B cell (primary cell): Measurements from ENCODE around the gene ZBED1. TPM values are rescaled to one million over a fixed set of nuclear protein-coding genes. Genes with fewer than 3 reads are reported as not detected.

Source experiments
- ATAC-seq: fragments of 200-7000 bp; cut with Tn5 transposase; one replicate; pipeline ENCODE4 v1.10.0; 2021; ENCODE audit warnings: low read depth, mild to moderate bottlenecking, moderate number of reproducible peaks, moderate library complexity
- CTCF ChIA-PET: fragments of 350-600 bp; sonication (Branson Sonifier 250); formaldehyde crosslinking; loops from one replicate; lab custom pipeline; 2021; ENCODE audit warnings: antibody characterized with exemption, inconsistent platforms; lab: Charles Lee
- POLR2A ChIA-PET: fragments of 350-600 bp; sonication (Branson Sonifier 250); formaldehyde crosslinking; loops from one replicate; lab custom pipeline; 2021; ENCODE audit warnings: antibody characterized with exemption; lab: Charles Lee
- DNase-seq: peaks from one replicate; pipeline ENCODE4 v3.0.0; 2013
- H2AFZ ChIP-seq: 2 replicates; pipeline ENCODE4 v1.6.1; 2012; ENCODE audit warnings: mild to moderate bottlenecking, low read depth, low read length; ENCODE audit not compliant: insufficient read depth, poor library complexity, severe bottlenecking
- H3K27ac ChIP-seq, 2 donors: 1 replicate in 1 of 2; 2 replicates in 1 of 2; pipeline ENCODE4 v1.5.1; 2012 to 2013; ENCODE audit warnings: low read length in 2 of 2, mild to moderate bottlenecking in 2 of 2, moderate library complexity in 1 of 2
- H3K27me3 ChIP-seq, 4 experiments: fragments of 200-600 bp in 1 of 4; sonication (generic) in 1 of 4; replicated peaks in 1 of 4; 1 replicate in 2 of 4; 2 replicates in 2 of 4; pipeline versions ENCODE4 v1.6.1 to v1.7.0; 2013 to 2016; ENCODE audit warnings: low read length in 3 of 4, mild to moderate bottlenecking in 2 of 4, mixed read lengths in 1 of 4, moderate library complexity in 1 of 4; ENCODE audit not compliant: insufficient read depth in 4 of 4, control insufficient read depth in 3 of 4; ENCODE audit errors: control extremely low read depth in 1 of 4
- H3K36me3 ChIP-seq, 2 experiments: replicated peaks in 1 of 2; 1 replicate in 1 of 2; 2 replicates in 1 of 2; pipeline versions ENCODE4 v1.6.1 to v1.7.1; 2013; ENCODE audit warnings: low read length in 1 of 2; ENCODE audit not compliant: insufficient read depth in 2 of 2, control insufficient read depth in 1 of 2; ENCODE audit errors: control extremely low read depth in 1 of 2, extremely low read depth in 1 of 2
- H3K4me1 ChIP-seq, 2 donors: fragments of 200-600 bp in 1 of 2; sonication (generic) in 1 of 2; 1 replicate in 1 of 2; 2 replicates in 1 of 2; pipeline versions ENCODE4 v1.5.1 to v1.6.1; 2013 to 2017; ENCODE audit warnings: low read length in 2 of 2; ENCODE audit not compliant: control insufficient read depth in 2 of 2, insufficient read depth in 2 of 2
- H3K4me2 ChIP-seq: replicated peaks from 2 replicates; pipeline ENCODE3; 2012; ENCODE audit warnings: mild to moderate bottlenecking, low read depth, low read length; ENCODE audit not compliant: poor library complexity, severe bottlenecking
- H3K4me3 ChIP-seq, 5 experiments: fragments of 200-600 bp in 1 of 5; sonication (generic) in 1 of 5; 1 replicate in 3 of 5; 2 replicates in 2 of 5; pipeline versions ENCODE4 v1.5.1 to v1.7.0; 2011 to 2016; ENCODE audit warnings: low read length in 4 of 5, mild to moderate bottlenecking in 4 of 5, low read depth in 2 of 5, control low read depth in 1 of 5, moderate library complexity in 1 of 5; ENCODE audit not compliant: insufficient read depth in 1 of 5; ENCODE audit errors: control extremely low read depth in 1 of 5, extremely low read depth in 1 of 5
- H3K79me2 ChIP-seq: fragments of 200-600 bp; sonication (generic); one replicate; pipeline ENCODE4 v1.6.0; 2016; ENCODE audit warnings: low read length; ENCODE audit not compliant: control insufficient read depth, insufficient read depth
- H3K9ac ChIP-seq: fragments of 200-600 bp; sonication (generic); 2 replicates; pipeline ENCODE4 v1.6.1; 2017; ENCODE audit warnings: mild to moderate bottlenecking, low read length, moderate library complexity
- H3K9me3 ChIP-seq, 3 donors: one replicate each; pipeline versions ENCODE4 v1.6.1 to v1.7.1; 2013; ENCODE audit warnings: low read length in 2 of 3; ENCODE audit not compliant: control insufficient read depth in 2 of 3, insufficient read depth in 1 of 3; ENCODE audit errors: control extremely low read depth in 1 of 3
- H4K20me1 ChIP-seq: 2 replicates; pipeline ENCODE4 v1.6.0; 2012; ENCODE audit warnings: mild to moderate bottlenecking, low read length; ENCODE audit not compliant: insufficient read depth, control insufficient read depth, poor library complexity, severe bottlenecking
- H3K27ac Mint-ChIP-seq: one replicate; pipeline ENCODE4 v1.8.0; 2021; ENCODE audit warnings: mixed read lengths
- H3K27me3 Mint-ChIP-seq: one replicate; pipeline ENCODE4 v1.8.0; 2021; ENCODE audit warnings: mixed read lengths
- H3K4me1 Mint-ChIP-seq: one replicate; pipeline ENCODE4 v1.8.0; 2021; ENCODE audit warnings: mixed read lengths
- H3K4me3 Mint-ChIP-seq: one replicate; pipeline ENCODE4 v1.8.0; 2021; ENCODE audit warnings: mixed read lengths
- H3K9me3 Mint-ChIP-seq: one replicate; pipeline ENCODE4 v1.8.0; 2022; ENCODE audit warnings: mixed read lengths; ENCODE audit not compliant: insufficient read depth
- CTCF ChIP-seq: fragments of 200-600 bp; IDR thresholded peaks from one replicate; pipeline ENCODE4 v1.8.0; 2022; ENCODE audit warnings: antibody characterized with exemption, mild to moderate bottlenecking
- EZH2 ChIP-seq: IDR thresholded peaks from 2 replicates; pipeline ENCODE4 v1.6.1; 2012; ENCODE audit warnings: borderline replicate concordance, low read depth, mild to moderate bottlenecking, moderate library complexity, low read length; ENCODE audit not compliant: insufficient read depth, poor library complexity, severe bottlenecking
- WGBS: methylation state at CpG from one replicate; pipeline ENCODE4 v1.1.5; 2013; ENCODE audit warnings: missing lambda C conversion rate; ENCODE audit not compliant: insufficient coverage; 5-methylcytosine and 5-hydroxymethylcytosine counted together
- intact Hi-C: fragments of 100-400 bp; cut with micrococcal nuclease; formaldehyde crosslinking; loops from one replicate; pipeline ENCODE4 v1.10.0; 2022
- polyA plus RNA-seq: library from polyadenylated mRNA; depleted of rRNA; stranded (reverse); fragments of >200 nt; gene quantifications from 2 replicates; pipeline ENCODE4 v1.2.3, GENCODE V29; 2012
- total RNA-seq, 2 donors: library from RNA; stranded (reverse); fragments of 120-200 nt in 1 of 2; gene quantifications; 1 replicate in 1 of 2; 2 replicates in 1 of 2; pipeline versions ENCODE4 v1.2.3 to v1.2.4, GENCODE V29; 2013 to 2022

ZBED1 gene
- total and polyA plus RNA-seq, 2 donors (not counting 1 experiment from before 2014, with no cell fraction given): 20.3 to 44.7 TPM

GRCh38 chrX:2514131-2514530 is 13.4 kb upstream of the ZBED1 start:
- Histone ChIP-seq H3K36me3 (no peaks in the 10 kb centered on the region), H3K27me3 (no peaks in the 10 kb centered on the region), H2AFZ (peak overlapping the region; percentile 49), H3K9me3 (peaks cover 0 to 3% (median 0%) of the 10 kb centered on the region in 3 donors), H3K79me2 (no peaks in the 10 kb centered on the region), H3K4me1 (peaks cover 41 to 48% of the 10 kb centered on the region in 2 donors), H3K9ac (peak overlapping the region; percentile 10), H3K4me2 (peak overlapping the region; percentile 66), H3K27ac (peak overlapping the region in 1 of 2 donors; percentile 11), H3K4me3 (peak overlapping the region in 2 of 5 experiments; percentile 25 to 36), H4K20me1 (no peaks in the 10 kb centered on the region)
- peaks cover 43% of the 10 kb centered on the region for H3K4me1 Mint-ChIP-seq
- DNase-seq (peak; percentile 28), ATAC-seq (no peak)
- POLR2A ChIA-PET: no interaction called here
- no peaks in the 10 kb centered on the region for H3K9me3 Mint-ChIP-seq
- intact Hi-C loops: no loop called here
- TF ChIP-seq CTCF (no peak), EZH2 (no peak)
- no peaks in the 10 kb centered on the region for H3K27me3 Mint-ChIP-seq
- peak overlapping the region; percentile 66 for H3K4me3 Mint-ChIP-seq
- no CpG with 5 or more reads among the region's 5 CpGs for WGBS
- CTCF ChIA-PET: no interaction called here
- no peak overlapping the region for H3K27ac Mint-ChIP-seq

GRCh38 chrX:2513121-2513664 is 12.4 kb upstream of the ZBED1 start:
- no peak for TF ChIP-seq CTCF
- TF ChIP-seq EZH2: no peak

More at GRCh38 chrX:2513121-2513664, 12.4 kb upstream of the ZBED1 start:
- no peak for ATAC-seq
- intact Hi-C loops: no loop called here
- H3K4me1 Mint-ChIP-seq: peaks cover 44% of the 10 kb centered on the region
- no peaks in the 10 kb centered on the region for H3K79me2 ChIP-seq
- H3K9ac ChIP-seq: no peak overlapping the region
- H3K4me2 ChIP-seq: no peak overlapping the region
- no peak overlapping the region for H3K27ac ChIP-seq
- H3K4me3 Mint-ChIP-seq: peak overlapping the region; percentile 39
- no peaks in the 10 kb centered on the region for H3K9me3 Mint-ChIP-seq
- no peaks in the 10 kb centered on the region for H4K20me1 ChIP-seq
- H3K27ac Mint-ChIP-seq: no peak overlapping the region
- DNase-seq: no peak
- peaks cover 0 to 3% (median 0%) of the 10 kb centered on the region in 3 donors for H3K9me3 ChIP-seq
- peaks cover 41 to 48% of the 10 kb centered on the region in 2 donors for H3K4me1 ChIP-seq
- POLR2A ChIA-PET: no interaction called here
- 93% methylated on average over 6 of the region's 6 CpGs for WGBS
- CTCF ChIA-PET: no interaction called here
- no peaks in the 10 kb centered on the region for H3K27me3 ChIP-seq
- H2AFZ ChIP-seq: no peak overlapping the region
- H3K36me3 ChIP-seq: no peaks in the 10 kb centered on the region
- H3K27me3 Mint-ChIP-seq: no peaks in the 10 kb centered on the region
- no peak overlapping the region for H3K4me3 ChIP-seq
